H1 (cell line): ENCODE measurements around the gene APOBEC3H. TPM values are rescaled to one million over a fixed set of nuclear protein-coding genes. Genes with fewer than 3 reads are reported as not detected.

Experiments
- CTCF ChIA-PET: fragments of 300-600 bp; sonication (Branson Sonifier 250); formaldehyde crosslinking; loops from one replicate; lab custom pipeline; 2021; ENCODE audit not compliant: partially characterized antibody; lab: Charles Lee
- POLR2A ChIA-PET: fragments of 300-600 bp; sonication (Branson Sonifier 250); formaldehyde crosslinking; loops from one replicate; lab custom pipeline; 2021; ENCODE audit warnings: inconsistent platforms; ENCODE audit not compliant: partially characterized antibody; lab: Charles Lee
- DNase-seq, 2 experiments: peaks; one replicate each; pipeline versions ENCODE4 v3.0.0 to v3.0.0-alpha.2; 2010 to 2022; ENCODE audit warnings: low spot score in 2 of 2, low read depth in 1 of 2, mixed read lengths in 1 of 2
- FAIRE-seq: peaks from 2 replicates; lab custom pipeline; 2011; peaks lifted over from hg19 to GRCh38; lab: Jason Lieb, UNC
- H2AFZ ChIP-seq: 2 replicates; pipeline ENCODE4 v1.8.1; 2012; ENCODE audit warnings: low read length, inconsistent platforms
- H2AK5ac ChIP-seq: 2 replicates; pipeline ENCODE4 v1.6.1; 2013; ENCODE audit warnings: low read depth, low read length
- H2BK120ac ChIP-seq: replicated peaks from 2 replicates; pipeline ENCODE3; 2013; ENCODE audit warnings: low read depth, low read length, inconsistent platforms
- H2BK12ac ChIP-seq: 2 replicates; pipeline ENCODE4 v1.6.1; 2013; ENCODE audit warnings: low read depth, low read length
- H2BK15ac ChIP-seq: 2 replicates; pipeline ENCODE4 v1.6.1; 2013; ENCODE audit warnings: low read length
- H2BK20ac ChIP-seq: 2 replicates; pipeline ENCODE4 v1.6.1; 2013; ENCODE audit warnings: low read length
- H2BK5ac ChIP-seq: 2 replicates; pipeline ENCODE4 v1.6.1; 2013; ENCODE audit warnings: low read depth, low read length
- H3K14ac ChIP-seq: 2 replicates; pipeline ENCODE4 v1.6.1; 2013; ENCODE audit warnings: inconsistent platforms; ENCODE audit not compliant: insufficient read length
- H3K18ac ChIP-seq: 2 replicates; pipeline ENCODE4 v1.6.1; 2013; ENCODE audit warnings: low read length; ENCODE audit errors: extremely low read depth
- H3K23ac ChIP-seq: 2 replicates; pipeline ENCODE4 v1.6.1; 2013; ENCODE audit warnings: inconsistent platforms; ENCODE audit not compliant: insufficient read length
- H3K23me2 ChIP-seq: 2 replicates; pipeline ENCODE4 v1.6.1; 2013; ENCODE audit warnings: low read depth, low read length
- H3K27ac ChIP-seq: 2 replicates; pipeline ENCODE4 v1.6.1; 2011; ENCODE audit warnings: low read depth, low read length, inconsistent platforms
- H3K27me3 ChIP-seq, 4 experiments: replicated peaks in 1 of 4; 1 replicate in 1 of 4; 2 replicates in 3 of 4; pipeline versions ENCODE4 v1.6.1 to v1.8.1; 2011 to 2013; ENCODE audit warnings: low read length in 3 of 4, mild to moderate bottlenecking in 3 of 4, inconsistent platforms in 2 of 4, mixed read lengths in 2 of 4, moderate library complexity in 1 of 4; ENCODE audit not compliant: control insufficient read depth in 3 of 4, insufficient read depth in 3 of 4; ENCODE audit errors: extremely low read depth in 1 of 4
- H3K36me3 ChIP-seq, 4 experiments: 2 replicates each; pipeline versions ENCODE4 v1.6.1 to v1.8.1; 2011 to 2013; ENCODE audit warnings: mild to moderate bottlenecking in 4 of 4, low read length in 3 of 4, moderate library complexity in 2 of 4, control low read depth in 1 of 4, inconsistent platforms in 1 of 4; ENCODE audit not compliant: insufficient read depth in 4 of 4, control insufficient read depth in 2 of 4
- H3K4ac ChIP-seq: replicated peaks from 2 replicates; pipeline ENCODE3; 2013; ENCODE audit warnings: low read length, low read depth, mixed read lengths, inconsistent platforms; ENCODE audit not compliant: insufficient read length
- H3K4me1 ChIP-seq, 4 experiments: replicated peaks in 1 of 4; 1 replicate in 1 of 4; 2 replicates in 3 of 4; pipeline versions ENCODE4 v1.6.1 to v1.8.1; 2011 to 2013; ENCODE audit warnings: low read length in 3 of 4, inconsistent platforms in 2 of 4, mixed read lengths in 1 of 4; ENCODE audit not compliant: insufficient read depth in 4 of 4, control insufficient read depth in 3 of 4
- H3K4me2 ChIP-seq, 2 experiments: 2 replicates each; pipeline versions ENCODE4 v1.6.1 to v1.8.1; 2011 to 2013; ENCODE audit warnings: low read depth in 2 of 2, low read length in 2 of 2, control low read depth in 1 of 2, inconsistent platforms in 1 of 2, mild to moderate bottlenecking in 1 of 2; ENCODE audit not compliant: insufficient read depth in 1 of 2
- H3K4me3 ChIP-seq, 4 experiments: fragments of 200-600, 300-600 bp in 1 of 4; sonication (generic), shearing (Covaris generic), sonication (Bioruptor Twin) in 1 of 4; 2 replicates each; pipeline versions ENCODE4 v1.5.1 to v1.8.1; 2011 to 2016; ENCODE audit warnings: low read length in 4 of 4, low read depth in 3 of 4, control low read depth in 2 of 4, inconsistent platforms in 2 of 4, mild to moderate bottlenecking in 2 of 4, mixed read lengths in 1 of 4, moderate library complexity in 1 of 4; ENCODE audit not compliant: insufficient read depth in 2 of 4; ENCODE audit errors: extremely low read depth in 1 of 4
- H3K56ac ChIP-seq: replicated peaks from 2 replicates; pipeline ENCODE3; 2013; ENCODE audit warnings: low read depth, mild to moderate bottlenecking, mixed read lengths, low read length, inconsistent platforms; ENCODE audit not compliant: insufficient read length
- H3K79me1 ChIP-seq: 2 replicates; pipeline ENCODE4 v1.6.1; 2013; ENCODE audit warnings: low read depth, low read length, control low read depth
- H3K79me2 ChIP-seq, 2 experiments: 2 replicates each; pipeline versions ENCODE4 v1.6.1 to v1.8.1; 2012 to 2013; ENCODE audit warnings: low read length in 2 of 2, mild to moderate bottlenecking in 2 of 2, inconsistent platforms in 1 of 2; ENCODE audit not compliant: insufficient read depth in 2 of 2, control insufficient read depth in 1 of 2
- H3K9ac ChIP-seq, 4 experiments: replicated peaks in 1 of 4; 1 replicate in 1 of 4; 2 replicates in 3 of 4; pipeline versions ENCODE4 v1.6.1 to v1.8.1; 2011 to 2013; ENCODE audit warnings: low read depth in 3 of 4, low read length in 3 of 4, control low read depth in 2 of 4, mild to moderate bottlenecking in 2 of 4, moderate library complexity in 2 of 4, inconsistent platforms in 1 of 4; ENCODE audit errors: extremely low read depth in 1 of 4
- H3K9me3 ChIP-seq, 2 experiments: 2 replicates each; pipeline versions ENCODE4 v1.6.1 to v1.8.1; 2012 to 2013; ENCODE audit warnings: mild to moderate bottlenecking in 2 of 2, moderate library complexity in 2 of 2, control low read depth in 1 of 2, inconsistent platforms in 1 of 2, low read depth in 1 of 2, low read length in 1 of 2, mixed read lengths in 1 of 2; ENCODE audit not compliant: insufficient read depth in 2 of 2
- H4K20me1 ChIP-seq, 2 experiments: replicated peaks in 1 of 2; 2 replicates each; pipeline versions ENCODE3 to v1.8.1; 2011 to 2013; ENCODE audit warnings: inconsistent platforms in 2 of 2, low read length in 2 of 2, mild to moderate bottlenecking in 1 of 2; ENCODE audit not compliant: insufficient read depth in 2 of 2, control insufficient read depth in 1 of 2
- H4K5ac ChIP-seq: 2 replicates; pipeline ENCODE4 v1.6.1; 2013; ENCODE audit warnings: low read length, low read depth, mixed read lengths, inconsistent platforms; ENCODE audit not compliant: insufficient read length
- H4K8ac ChIP-seq: 2 replicates; pipeline ENCODE4 v1.8.0; 2013; ENCODE audit warnings: mild to moderate bottlenecking, moderate library complexity, low read length, inconsistent platforms; ENCODE audit not compliant: insufficient read depth; ENCODE audit errors: extremely low read depth
- H4K91ac ChIP-seq: replicated peaks from 2 replicates; pipeline ENCODE3; 2013; ENCODE audit warnings: low read length, mixed read lengths, inconsistent platforms; ENCODE audit not compliant: insufficient read length
- BRCA1 ChIP-seq: IDR thresholded peaks from 2 replicates; pipeline ENCODE4 v1.6.1; 2012; ENCODE audit warnings: low read depth, low read length, improper control_type of control experiment
- CTBP2 ChIP-seq: IDR thresholded peaks from 2 replicates; pipeline ENCODE4 v1.7.0; 2011; ENCODE audit warnings: borderline replicate concordance, mild to moderate bottlenecking, moderate library complexity, mixed read lengths, low read length; ENCODE audit not compliant: insufficient read depth, insufficient read length
- FOSL1 ChIP-seq: IDR thresholded peaks from 2 replicates; pipeline ENCODE4 v1.6.1; 2011; ENCODE audit warnings: mild to moderate bottlenecking, low read depth, low read length, moderate library complexity; ENCODE audit not compliant: insufficient read depth
- GTF2F1 ChIP-seq: IDR thresholded peaks from 2 replicates; pipeline ENCODE4 v1.6.1; 2012; ENCODE audit warnings: low read depth, low read length, improper control_type of control experiment, borderline replicate concordance
- NRF1 ChIP-seq: IDR thresholded peaks from 2 replicates; pipeline ENCODE4 v1.6.1; 2011; ENCODE audit warnings: mild to moderate bottlenecking, low read depth, low read length, improper control_type of control experiment
- PHF8 ChIP-seq: fragments of 200-600 bp; sonication (generic); conservative IDR thresholded peaks from 2 replicates; pipeline ENCODE4 v1.7.1; 2012; ENCODE audit warnings: low read depth, mild to moderate bottlenecking, inconsistent platforms, low read length, moderate library complexity
- RXRA ChIP-seq: IDR thresholded peaks from 2 replicates; pipeline ENCODE4 v1.6.1; 2011; ENCODE audit warnings: low read depth, mild to moderate bottlenecking, low read length, moderate library complexity; ENCODE audit not compliant: insufficient read depth
- TAF7 ChIP-seq: optimal IDR thresholded peaks from 2 replicates; pipeline ENCODE3; 2011; ENCODE audit warnings: low read depth, mild to moderate bottlenecking, inconsistent platforms, low read length, moderate library complexity, borderline replicate concordance
- WGBS, 2 experiments: shearing (Covaris generic) in 1 of 2; methylation state at CpG; one replicate each; pipeline versions ENCODE4 v1.1.6 to v1.1.7; 2013 to 2015; ENCODE audit warnings: low lambda C conversion rate in 2 of 2, mixed read lengths in 2 of 2, inconsistent platforms in 1 of 2, low coverage in 1 of 2, missing lambda C conversion rate in 1 of 2; ENCODE audit not compliant: insufficient replicate concordance in 2 of 2, insufficient coverage in 1 of 2, insufficient read length in 1 of 2; ENCODE audit errors: extremely low coverage in 1 of 2, missing lambda C conversion rate in 1 of 2; 5-methylcytosine and 5-hydroxymethylcytosine counted together
- polyA plus RNA-seq, 7 experiments: library from polyadenylated mRNA; depleted of rRNA in 3 of 7; stranded (reverse) in 5 of 7; unstranded in 2 of 7; fragments of >200 nt in 5 of 7; fragments of 200-250 nt in 2 of 7; gene quantifications; 1 replicate in 5 of 7; 2 replicates in 1 of 7; 4 replicates in 1 of 7; pipeline versions ENCODE4 v1.2.1 to v1.2.3, GENCODE V29; 2011 to 2013; ENCODE audit warnings: missing spikeins in 2 of 7, mixed read lengths in 2 of 7
- total RNA-seq: library from RNA; stranded (reverse); fragmentation: NEBNext Ultra II Directional; extraction: Animal tissue kit (Norgen Biotek cat#: 25700); gene quantifications from 2 replicates; pipeline ENCODE4 v1.2.1, GENCODE V29; 2021
- TF ChIP-seq, protein P1 (sequence below), 3 experiments: IDR thresholded peaks; 1 replicate in 2 of 3; 2 replicates in 1 of 3; pipeline versions ENCODE4 v1.5.1 to v1.6.1; 2011; ENCODE audit warnings: low read length in 3 of 3, mild to moderate bottlenecking in 3 of 3, inconsistent platforms in 2 of 3, low read depth in 1 of 3, moderate library complexity in 1 of 3; ENCODE audit not compliant: insufficient read depth in 1 of 3; ENCODE audit errors: control extremely low read depth in 1 of 3
- TF ChIP-seq, protein P2 (sequence below): IDR thresholded peaks from 2 replicates; pipeline ENCODE4 v1.6.1; 2011; ENCODE audit warnings: low read depth, mild to moderate bottlenecking, low read length; ENCODE audit not compliant: insufficient read depth

The APOBEC3H gene
- total and polyA plus RNA-seq, 2 of the 8 experiments (the other 6 are each of a cell fraction or from before 2014, with no cell fraction given): 0.47 to 0.56 TPM

DNA sequence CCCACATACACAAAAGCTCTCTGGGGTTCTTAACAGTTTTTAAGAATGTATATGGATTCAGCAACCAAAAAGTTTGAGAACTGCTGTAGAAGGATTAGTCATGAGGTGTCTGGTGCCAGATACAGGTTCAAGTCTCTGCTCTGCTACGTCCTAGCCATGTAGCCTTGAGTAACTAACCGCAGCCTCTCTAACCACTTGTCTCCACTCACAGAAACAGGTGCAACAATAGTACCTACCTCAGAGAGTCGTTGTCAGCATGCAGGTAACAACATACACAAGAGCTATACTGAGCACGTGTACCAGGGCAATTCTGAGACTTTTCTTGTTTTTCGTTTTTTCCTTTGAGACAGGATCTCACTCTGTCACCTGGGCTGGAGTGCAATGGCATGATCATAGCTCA is 28.6 kb downstream of the APOBEC3H start:
- no peak overlapping the region for H3K9ac ChIP-seq
- no peaks in the 10 kb centered on the region for H3K79me1 ChIP-seq
- ChIA-PET CTCF (interaction anchor here (0.6 to 6.5 kb wide), 7 partner anchors 10 to 343 kb away, joined by 3 to 47 read pairs (median 4); no protein-coding TSS in a partner anchor), POLR2A (interaction anchor here (0.6 to 1.7 kb wide), 4 partner anchors 10 to 380 kb away, joined by 3 to 6 read pairs (median 3); no protein-coding TSS in a partner anchor)
- H3K27me3 ChIP-seq: no peaks in the 10 kb centered on the region
- no peaks in the 10 kb centered on the region for H3K79me2 ChIP-seq
- H3K4me2 ChIP-seq: no peak overlapping the region
- no peak overlapping the region for H3K4ac ChIP-seq
- no peak overlapping the region for H2BK120ac ChIP-seq
- H3K56ac ChIP-seq: no peak overlapping the region
- H2BK5ac ChIP-seq: no peak overlapping the region
- H3K27ac ChIP-seq: no peak overlapping the region
- H3K4me1 ChIP-seq: peaks cover 0 to 11% (median 2%) of the 10 kb centered on the region in 4 experiments; a peak in 5 of 7 replicates
- H2BK12ac ChIP-seq: no peak overlapping the region
- no peak overlapping the region for H3K18ac ChIP-seq
- H4K8ac ChIP-seq: no peak overlapping the region
- 0 out of 4 replicates have a peak, but pooled peaks cover 0 to 3% of the 10 kb centered on the region in 2 experiments for H3K9me3 ChIP-seq
- no peak overlapping the region for H3K23ac ChIP-seq
- no peak overlapping the region for H2AFZ ChIP-seq
- FAIRE-seq (no peak), DNase-seq (no peak)
- H4K5ac ChIP-seq: no peak overlapping the region
- no peak overlapping the region for H4K91ac ChIP-seq
- no peaks in the 10 kb centered on the region for H3K36me3 ChIP-seq
- no peak overlapping the region for H2AK5ac ChIP-seq
- H4K20me1 ChIP-seq: no peaks in the 10 kb centered on the region
- no peak overlapping the region for H3K14ac ChIP-seq
- H2BK15ac ChIP-seq: no peak overlapping the region
- H3K23me2 ChIP-seq: no peaks in the 10 kb centered on the region
- no peak overlapping the region for H3K4me3 ChIP-seq
- 88% methylated on average over 5 of the region's 5 CpGs; no CpG with 5 or more reads in 1 of the 2 experiments for WGBS, 2 experiments
- H2BK20ac ChIP-seq: no peak overlapping the region
- TF ChIP-seq RXRA: no peak
- TF ChIP-seq TAF7: no peak
- TF ChIP-seq, protein P1, sequence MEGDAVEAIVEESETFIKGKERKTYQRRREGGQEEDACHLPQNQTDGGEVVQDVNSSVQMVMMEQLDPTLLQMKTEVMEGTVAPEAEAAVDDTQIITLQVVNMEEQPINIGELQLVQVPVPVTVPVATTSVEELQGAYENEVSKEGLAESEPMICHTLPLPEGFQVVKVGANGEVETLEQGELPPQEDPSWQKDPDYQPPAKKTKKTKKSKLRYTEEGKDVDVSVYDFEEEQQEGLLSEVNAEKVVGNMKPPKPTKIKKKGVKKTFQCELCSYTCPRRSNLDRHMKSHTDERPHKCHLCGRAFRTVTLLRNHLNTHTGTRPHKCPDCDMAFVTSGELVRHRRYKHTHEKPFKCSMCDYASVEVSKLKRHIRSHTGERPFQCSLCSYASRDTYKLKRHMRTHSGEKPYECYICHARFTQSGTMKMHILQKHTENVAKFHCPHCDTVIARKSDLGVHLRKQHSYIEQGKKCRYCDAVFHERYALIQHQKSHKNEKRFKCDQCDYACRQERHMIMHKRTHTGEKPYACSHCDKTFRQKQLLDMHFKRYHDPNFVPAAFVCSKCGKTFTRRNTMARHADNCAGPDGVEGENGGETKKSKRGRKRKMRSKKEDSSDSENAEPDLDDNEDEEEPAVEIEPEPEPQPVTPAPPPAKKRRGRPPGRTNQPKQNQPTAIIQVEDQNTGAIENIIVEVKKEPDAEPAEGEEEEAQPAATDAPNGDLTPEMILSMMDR (IDR thresholded peaks at IDR 0.05; ENCODE audit: control extremely low read depth in 1 of 3, insufficient read depth in 1 of 3, low read depth in 1 of 3, low read length in 3 of 3): no peak
- no peak for TF ChIP-seq GTF2F1
- TF ChIP-seq CTBP2: no peak
- TF ChIP-seq NRF1: no peak
- TF ChIP-seq BRCA1: no peak
- TF ChIP-seq, protein P2, sequence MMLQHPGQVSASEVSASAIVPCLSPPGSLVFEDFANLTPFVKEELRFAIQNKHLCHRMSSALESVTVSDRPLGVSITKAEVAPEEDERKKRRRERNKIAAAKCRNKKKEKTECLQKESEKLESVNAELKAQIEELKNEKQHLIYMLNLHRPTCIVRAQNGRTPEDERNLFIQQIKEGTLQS: no peak
- TF ChIP-seq FOSL1: no peak
- TF ChIP-seq PHF8: no peak
